Stimulated activated CD8-positive, alpha-beta memory T cell treated with anti-CD3 and anti-CD28 coated beads, Interleukin-7, amount 100 ng/mL, for 4 hours (primary cell): Measurements from ENCODE around the gene SCUBE1.

Experiments used
- DNase-seq, 2 donors: peaks; one replicate each; pipeline ENCODE4 v3.0.0-alpha.2; 2020; ENCODE audit warnings: low read depth in 2 of 2

Gene SCUBE1

DNA sequence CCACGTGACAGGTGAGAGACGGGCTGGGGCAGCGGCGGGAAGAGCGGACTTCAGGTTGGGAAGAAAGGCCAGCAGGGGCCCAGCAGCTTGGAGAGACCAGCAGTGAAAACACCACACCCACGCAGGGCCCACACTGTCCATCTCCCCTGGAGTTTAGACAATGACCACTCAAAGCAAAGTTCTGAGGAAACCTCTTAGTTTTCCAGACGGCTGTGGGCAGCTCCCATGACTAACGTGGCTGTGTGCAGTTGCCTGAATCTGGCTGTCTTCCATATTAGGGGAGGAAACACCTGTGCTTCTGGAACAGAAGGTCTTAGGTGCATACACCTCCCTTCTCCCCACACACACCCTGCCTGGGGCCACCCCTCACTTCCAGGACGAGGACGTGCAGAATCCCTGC, 85.6 kb downstream of the SCUBE1 start:
- DNase-seq: no peak

DNA sequence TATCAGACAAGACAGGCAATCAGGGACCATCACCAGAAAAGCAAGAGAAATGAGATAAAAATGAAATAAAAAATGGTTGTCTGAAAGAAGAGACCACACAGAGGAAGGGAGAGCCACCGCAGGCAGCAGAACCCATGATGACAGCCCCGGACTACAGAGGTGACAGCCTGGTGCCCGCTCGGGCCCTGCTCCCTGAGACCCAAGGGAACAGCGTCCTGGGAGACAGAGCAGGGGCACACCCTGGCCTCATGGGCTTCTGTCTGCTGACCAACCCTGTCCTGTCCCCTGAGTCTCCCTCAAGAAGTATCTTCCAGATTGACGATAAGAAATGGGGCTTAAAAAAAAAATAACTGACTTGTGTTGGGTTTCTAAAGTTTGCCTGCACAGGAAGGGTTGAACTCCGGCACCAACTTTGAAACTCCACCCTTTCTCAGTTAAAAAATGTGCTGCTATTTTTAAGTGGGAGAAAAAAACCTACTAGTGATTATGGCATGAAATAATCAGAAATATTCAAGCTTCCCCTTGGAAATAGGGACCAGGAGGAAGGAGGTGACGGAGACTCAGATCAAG, 86.1 kb downstream of the SCUBE1 start:
- no peak for DNase-seq

DNA sequence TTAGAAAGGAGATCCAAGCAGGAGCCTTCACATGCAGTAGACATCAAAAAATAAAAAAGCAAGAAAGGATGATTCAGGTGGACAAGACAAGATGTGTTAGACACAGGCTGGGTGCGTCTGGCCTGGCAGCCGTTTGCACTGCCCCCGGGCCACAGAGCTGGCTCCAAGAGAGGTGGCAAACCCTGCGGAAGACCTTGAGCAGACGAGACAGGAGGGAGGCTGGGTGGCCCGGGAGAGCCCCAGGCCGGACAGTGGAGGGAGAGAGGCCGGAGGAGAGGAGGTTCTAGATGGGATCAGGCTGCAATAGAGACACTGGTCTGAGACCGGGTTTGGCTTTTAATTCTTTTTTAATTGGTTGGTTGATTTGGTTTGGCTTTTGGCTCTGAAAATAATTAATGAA, 86.6 kb downstream of the SCUBE1 start:
- no peak for DNase-seq

DNA sequence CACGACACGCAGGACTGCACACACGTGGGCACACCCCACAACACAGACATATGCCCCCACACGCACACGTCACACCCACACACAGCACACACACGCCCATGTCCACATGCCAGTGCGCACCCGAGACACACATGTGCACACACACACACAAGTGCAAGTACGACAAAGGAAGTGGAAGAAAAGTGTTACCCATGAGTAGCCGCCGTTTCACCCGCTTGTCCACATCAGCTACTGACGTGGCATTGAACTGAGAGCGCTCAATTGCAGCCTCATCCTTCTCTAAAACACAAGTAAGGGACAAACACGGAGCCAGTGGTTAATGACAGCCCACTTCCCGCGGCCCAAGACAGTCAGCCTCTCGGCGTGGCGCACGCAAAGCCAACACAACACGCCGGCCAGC, 87.9 kb downstream of the SCUBE1 start:
- no peak for DNase-seq

DNA sequence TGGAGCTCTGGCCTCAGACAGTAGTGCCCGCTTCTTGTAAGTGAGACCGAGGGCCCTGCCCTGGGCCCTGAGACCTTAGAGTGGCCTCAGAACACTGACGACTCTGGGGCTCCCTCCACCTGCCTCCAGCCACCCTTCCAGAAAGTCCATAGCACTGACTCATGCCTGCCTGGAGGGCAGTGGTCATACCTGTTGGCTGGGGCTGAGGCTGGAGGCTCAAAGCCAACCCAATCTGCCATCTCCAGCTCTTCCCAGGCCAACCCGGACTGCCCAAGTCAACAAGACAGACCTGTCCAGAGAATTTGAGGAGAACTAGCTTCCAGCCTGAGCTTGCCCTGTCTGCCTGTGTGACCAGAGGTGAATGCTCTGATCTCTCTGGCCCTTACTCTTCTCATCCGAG, 89.3 kb downstream of the SCUBE1 start:
- DNase-seq: no peak

DNA sequence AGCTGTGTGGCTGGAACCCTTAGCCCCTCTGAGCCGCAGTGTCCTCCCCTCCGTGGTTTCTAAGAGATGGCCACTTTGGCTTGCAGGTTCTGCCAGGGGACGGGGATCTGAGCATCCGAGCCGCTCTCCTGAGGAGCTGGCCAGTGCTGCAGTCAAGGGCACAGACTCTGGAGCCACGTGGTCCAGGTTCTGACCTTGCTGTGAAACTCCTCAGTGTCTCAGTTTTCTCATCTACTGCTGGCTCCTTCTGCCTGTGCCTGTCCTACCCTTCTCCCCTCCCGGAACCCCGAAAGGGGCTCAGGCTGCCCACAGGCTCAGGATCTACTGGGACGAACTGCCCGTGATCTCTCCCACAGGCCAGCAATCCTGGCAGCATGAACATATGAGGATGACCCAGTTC, 90.9 kb downstream of the SCUBE1 start:
- no peak for DNase-seq

DNA sequence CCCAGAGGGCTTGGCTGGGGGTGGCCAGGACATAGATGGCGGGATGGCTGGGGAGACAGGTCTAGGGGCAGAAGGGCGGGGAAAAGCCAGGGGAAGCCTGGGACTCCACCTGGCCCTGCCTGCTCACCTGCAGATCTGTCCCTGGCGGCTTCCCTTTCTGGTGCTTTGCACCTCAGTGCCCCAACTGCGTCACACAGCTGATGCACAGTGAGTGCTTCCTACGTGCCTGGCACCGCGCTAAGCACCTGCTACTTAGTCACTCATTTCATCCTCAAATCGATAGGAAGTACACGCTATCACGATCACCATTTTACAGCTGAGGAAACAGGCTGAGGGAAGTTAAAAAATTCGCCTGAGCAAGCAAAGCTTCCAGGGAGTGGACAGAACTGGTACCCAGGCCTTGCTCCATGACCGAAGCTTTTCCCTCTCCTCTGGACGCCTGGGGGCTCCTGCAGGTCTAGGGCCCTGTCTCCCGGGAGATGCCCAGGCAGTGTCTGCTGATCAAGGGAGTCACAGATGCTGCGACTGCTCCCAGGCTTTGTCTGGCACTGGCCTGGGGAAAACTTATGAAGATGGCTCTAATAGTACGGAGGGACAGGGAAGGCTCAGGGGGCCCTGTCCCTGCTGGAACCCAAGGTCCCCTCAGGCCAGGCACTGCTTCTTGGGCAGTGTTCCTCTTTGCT, 93.2 kb downstream of the SCUBE1 start:
- DNase-seq: no peak

DNA sequence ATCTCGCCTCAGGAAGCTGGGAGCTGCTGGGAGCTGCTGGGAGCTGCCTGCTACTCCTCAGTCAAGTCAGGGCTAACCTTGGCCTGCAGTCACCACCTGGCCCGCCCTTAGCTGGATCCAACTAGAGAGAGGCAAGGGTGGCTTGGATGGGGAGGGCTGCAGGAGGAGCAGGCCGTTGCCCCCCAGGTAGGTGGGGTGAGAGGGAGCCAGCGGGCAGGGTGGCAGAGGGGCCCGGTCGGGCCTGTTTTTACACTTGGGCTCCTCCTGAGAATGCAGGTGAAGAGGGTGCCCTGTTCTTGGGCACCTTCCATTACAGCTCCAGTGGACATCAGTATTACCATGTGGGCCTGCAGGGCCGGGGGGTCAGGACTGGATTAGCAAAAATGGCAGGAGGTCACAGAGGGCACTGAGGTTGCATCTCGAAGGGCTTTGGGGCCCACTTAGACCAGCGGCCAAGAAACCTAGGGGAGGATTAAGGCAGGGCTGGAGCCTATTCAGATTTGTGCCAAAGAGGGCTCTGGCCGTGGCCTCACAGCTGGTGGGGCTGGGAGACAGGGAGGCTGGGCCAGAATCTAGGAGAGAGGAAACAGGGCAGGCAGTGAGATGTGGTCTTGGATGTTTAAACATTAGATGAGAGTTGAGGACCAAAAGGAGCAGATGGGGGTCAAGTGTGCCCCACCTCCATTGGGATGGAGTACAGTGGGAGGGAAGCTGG, 95.5 kb downstream of the SCUBE1 start:
- no peak for DNase-seq

DNA sequence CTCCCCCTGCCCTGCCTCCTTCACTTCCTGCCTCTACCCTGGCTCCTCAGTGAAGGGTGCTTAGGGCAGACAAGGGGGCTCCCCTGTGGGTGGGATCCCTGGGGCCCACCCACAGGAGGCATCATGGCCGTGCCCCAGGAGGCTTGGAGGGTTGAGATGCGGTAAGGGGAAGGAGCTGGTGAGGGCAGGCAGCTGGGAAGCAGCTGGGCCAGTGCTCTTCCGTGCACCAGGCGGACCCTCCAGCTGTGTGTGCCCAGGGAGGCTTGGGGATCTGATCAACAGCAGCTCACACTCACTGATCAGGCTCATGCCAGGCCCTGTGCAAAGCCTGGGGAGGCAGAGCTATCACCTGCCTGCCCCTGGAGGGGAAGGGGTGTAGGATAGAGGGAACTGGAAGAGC, 97.0 kb downstream of the SCUBE1 start:
- no peak for DNase-seq

DNA sequence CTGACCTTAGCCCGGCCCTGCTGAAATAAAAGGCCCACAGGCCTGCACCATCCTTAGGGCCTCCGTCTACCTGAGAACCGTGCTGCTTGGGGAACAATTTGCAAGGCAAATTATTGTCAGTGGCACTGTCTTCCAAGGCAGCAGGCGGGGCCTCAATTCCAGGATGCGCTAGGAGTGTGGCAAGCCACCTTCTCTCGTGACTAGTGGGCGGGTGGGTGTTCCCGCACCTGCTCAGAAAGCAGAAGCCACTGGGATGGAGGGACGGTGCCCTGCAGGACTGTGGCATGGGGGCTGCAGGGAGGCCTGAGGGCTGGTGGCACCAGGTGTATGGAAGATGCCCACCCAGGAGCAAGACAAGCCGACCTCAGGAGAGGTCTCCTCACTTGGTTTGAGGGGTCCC, 97.5 kb downstream of the SCUBE1 start:
- DNase-seq: no peak

DNA sequence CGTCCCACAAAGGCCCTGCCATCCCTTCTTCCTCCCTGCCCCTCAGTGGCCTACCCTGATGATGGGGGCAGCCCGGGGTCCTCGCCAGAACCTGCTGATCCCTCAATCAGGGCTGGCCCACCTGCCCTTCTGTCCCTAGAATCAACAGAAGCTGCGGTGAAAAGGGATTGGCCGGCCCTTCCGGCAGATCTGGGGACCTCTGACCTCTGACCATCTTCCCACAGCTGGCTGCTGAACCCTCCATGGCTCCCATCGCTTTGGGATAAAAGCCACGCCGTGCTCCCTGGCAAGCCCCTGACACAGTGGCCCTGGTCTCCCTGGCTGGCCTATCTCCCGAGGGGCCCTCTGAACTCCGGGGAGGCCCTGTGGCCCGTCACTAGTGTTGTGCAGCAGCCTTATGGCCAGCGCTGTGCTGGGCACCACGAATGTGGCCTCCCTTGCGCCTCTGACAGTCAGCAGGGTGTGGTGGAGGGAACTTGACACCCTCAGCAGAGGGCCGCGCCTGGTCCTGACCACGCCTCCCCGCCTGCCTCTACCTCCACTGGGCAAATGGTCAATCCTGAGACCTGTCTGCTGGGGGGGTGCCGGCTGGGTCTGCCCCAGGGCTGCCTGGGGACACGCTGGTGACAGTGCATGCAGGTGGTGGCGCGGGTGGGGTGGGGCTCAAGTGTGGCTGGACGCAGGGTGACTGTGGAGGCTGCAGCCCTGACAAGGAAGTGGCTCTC, 98.2 kb downstream of the SCUBE1 start:
- DNase-seq: no peak

DNA sequence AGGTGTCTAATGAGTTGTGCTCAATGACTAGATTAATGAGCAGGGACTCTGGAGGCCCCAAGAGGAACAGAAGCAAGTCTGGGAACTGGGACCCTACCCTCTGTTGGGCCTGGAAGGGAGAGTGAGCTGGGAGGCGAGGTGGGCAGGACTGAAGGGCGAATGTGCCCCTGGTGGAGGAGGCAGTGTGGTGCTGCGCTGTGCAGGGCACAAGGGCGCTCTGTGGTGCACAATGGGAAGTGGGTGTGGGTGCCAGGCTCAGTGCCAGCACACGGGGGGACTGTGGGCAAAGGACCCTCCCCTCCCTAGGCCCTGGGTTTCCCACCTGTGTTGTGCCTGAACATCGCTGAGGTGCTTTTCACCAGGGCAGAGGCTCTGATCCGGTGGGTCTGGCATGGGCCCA, 98.8 kb downstream of the SCUBE1 start:
- DNase-seq: no peak

DNA sequence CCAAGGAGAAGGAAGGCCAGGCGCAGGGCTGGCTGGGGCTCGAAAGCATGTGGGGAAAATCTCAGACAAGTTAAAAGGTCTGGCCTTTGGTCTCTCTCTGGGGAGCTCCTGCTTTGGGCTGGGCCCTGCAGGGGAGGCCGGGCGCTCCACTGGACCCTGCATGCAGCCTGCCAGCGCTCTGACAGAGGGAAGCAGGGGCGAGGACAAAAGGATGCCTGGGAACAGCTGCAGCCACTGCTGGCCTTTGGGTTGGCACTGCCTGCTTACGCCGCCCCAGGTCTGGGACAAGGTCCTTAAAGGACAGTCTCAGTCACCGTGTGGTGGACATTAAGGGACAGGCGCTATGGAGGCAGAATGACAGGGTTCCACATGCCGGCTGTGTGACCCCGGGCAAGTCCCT, 99.8 kb downstream of the SCUBE1 start:
- DNase-seq: no peak

DNA sequence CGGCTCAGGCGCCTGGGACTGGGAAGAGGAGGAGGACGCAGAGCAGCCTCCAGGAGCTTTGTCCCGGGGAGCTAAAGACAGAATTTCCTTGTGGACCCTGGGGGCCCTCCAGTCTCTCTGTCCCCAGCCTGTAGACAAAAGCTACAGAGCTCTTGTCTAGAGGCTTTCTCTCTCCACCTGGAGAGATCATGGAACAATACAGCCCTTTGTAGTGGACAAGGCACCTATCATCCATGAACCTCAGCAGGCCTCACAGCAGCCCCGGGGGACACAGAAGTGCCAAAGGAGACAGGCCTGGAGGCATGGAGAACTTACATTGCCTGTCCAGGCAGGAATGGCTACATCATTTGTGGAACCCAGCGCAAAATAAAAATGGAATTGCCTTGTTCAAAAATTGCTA, 100.5 kb downstream of the SCUBE1 start:
- DNase-seq: no peak

DNA sequence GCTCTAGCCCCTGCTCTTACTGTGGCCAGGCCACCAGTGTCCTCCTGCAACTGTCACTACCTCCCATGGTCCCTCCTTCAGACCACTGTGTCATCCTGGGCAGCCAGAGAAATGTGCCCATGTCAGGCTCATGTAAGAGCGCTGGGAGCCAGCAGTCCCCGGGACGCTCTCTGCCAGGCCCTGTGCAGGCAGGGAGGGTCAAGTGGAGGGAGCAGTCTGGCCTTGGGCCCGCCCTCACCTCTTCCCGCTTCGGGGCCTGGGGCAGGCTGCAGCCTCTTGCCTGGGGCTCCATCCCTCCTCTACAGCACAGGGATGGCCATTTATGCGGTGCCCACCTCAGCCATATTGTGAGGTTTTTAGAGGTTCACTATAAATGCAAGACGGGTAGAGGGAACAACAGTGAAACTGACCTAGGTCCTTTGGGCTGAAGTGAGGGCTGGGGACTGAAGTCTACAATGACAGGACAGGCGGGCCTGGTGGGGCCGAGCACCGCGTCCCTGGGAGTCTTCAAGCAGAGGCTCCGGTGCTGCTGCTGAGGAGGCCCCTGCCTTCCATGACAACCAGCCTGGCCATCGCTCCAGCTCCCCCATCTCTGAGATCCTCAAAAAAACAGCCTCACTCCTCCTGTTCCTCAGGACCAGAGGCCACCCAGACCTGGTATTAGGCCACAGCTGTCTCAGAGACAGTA, 101.3 kb downstream of the SCUBE1 start:
- no peak for DNase-seq

DNA sequence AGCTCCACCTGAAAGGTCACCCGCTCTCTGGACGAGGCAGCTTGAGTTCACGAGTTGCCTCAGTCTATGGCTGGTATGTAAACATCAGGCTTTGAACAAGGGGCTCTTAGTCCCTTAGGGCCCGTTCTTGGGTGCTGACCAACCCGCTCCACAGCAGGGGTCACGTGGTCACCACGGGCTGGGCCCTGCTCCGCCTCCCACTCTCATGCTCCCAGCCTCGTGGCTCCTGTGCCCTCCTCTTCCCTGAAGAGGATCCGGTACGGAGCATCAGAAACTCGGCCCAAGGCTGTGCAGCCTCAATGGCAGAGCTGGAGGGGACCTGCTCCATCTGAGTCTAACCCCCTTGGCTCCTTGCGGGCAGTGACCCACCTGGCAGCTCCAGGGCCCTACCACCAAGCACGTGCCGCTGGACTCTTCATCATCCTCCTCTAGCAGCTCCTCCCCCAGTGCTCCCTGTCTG, 102.0 kb downstream of the SCUBE1 start:
- no peak for DNase-seq

DNA sequence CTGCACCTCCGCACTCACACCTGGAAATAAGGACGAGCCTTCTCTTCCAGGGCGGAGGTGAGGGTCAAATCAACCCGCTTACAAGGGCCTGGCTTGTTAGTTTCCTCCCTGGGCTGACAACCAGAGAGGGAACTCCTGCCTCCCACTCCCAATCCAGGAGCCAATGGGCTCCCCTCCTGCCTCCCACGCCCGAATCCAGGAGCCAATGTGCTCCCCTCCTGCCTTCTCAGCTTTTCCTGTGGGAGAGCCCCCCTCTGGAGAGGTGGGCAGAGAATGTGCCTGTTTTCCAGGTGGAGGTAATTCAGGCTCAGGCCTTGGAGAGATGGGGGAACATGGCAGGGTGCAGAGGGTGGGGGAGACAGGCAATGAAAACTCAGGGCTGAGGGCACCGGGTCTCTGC, 102.6 kb downstream of the SCUBE1 start:
- DNase-seq: no peak

DNA sequence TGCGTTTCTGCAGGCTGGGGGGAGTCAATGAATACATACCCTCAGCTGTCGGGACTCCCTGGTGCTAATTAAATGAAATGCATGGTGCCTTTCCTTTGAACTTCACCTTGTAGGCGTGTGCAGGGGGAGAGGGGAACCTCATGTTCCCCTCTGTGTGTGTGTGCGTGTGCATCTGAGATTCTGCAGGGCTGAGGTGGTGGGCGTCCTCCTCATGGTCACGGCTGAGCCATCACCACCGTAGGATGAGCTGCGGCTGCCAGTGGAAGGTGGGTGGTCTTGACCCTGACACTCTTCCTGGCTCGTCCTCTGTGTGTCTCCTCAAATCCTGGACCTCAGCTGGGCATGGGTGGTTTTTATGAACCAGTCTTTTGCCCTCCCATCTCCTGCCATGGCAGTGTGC, 103.2 kb downstream of the SCUBE1 start:
- no peak for DNase-seq

DNA sequence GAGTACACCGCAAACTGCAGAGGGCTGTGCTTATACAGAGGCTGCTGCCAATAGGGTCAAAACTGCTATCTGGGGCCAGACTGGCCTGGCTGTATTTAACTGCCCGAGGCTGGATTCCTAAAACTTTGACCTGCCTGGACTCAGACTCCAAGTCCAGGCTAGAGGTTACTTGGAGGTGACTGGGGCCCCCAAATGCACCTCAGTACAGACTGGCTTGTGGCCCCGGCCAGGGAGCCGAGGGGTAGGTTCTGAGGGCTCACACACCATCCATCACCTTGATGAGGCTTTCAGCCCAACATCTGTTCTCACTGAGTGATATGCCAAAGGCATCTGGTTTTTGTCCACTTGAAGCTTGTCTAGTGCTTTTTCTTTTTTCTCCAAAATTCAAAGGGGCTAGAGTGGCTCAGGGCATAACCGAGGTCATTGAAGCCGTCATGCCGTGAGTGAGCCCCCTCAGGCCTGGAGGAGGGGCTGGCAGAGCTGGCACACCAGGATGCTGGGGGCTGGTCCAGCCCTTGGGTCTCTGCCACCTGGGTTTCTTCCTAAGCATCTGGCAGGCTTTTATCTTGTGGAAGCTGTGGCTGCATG, 103.9 kb downstream of the SCUBE1 start:
- no peak for DNase-seq

DNA sequence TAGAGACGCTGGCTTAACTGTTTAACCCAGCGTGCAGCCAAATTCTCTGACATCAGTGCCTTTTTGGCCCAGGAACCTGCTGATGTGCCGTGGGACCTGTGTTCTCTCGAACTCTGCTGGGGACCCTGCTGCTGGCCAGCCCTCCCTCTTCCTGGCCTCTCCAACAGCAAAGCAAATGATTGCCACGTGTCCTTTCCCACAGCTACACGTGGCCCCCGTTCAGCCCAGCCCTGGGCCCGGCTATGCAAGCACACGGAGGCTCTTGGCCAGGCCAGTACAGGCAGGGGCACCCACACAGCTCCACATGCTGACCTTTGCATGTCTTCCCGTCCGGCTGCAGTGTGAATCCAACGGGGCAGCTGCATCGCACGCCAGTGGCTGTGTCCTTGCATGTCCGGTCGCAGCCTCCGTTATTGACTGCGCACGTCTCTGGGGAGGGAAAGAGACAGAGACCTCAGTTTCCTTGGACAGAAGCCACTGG, 104.6 kb downstream of the SCUBE1 start:
- DNase-seq: no peak

DNA sequence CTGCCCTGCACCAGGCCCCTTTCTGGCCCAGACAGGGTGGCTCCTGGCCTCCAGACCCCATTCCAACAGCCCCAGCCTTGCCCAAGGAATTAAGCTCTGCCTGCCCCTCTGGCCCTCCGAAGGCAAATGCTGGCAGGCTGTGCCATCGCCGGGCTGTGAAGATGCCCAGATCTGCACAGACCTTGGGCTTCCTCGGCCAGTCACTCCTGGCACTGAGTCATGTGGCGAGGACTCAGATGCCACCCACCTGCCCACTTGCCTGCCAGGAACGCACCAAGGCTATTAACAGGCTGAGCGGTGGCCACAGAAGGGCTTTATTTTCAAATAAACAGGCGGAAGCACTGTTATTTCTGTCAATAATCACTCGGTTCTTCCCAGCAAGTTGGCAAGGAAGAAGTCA, 105.9 kb downstream of the SCUBE1 start:
- no peak for DNase-seq
